HG03457 (cell line): Measurements from ENCODE around the gene SH3GL2.

Experiments used
- ATAC-seq: cut with Tn5 transposase; IDR thresholded peaks from one replicate; pipeline ENCODE4 v1.9.1; 2021; ENCODE audit warnings: moderate number of reproducible peaks; ENCODE audit not compliant: unreplicated experiment

Gene SH3GL2

GRCh38 chr9:17609312-17610005 lies 30.6 kb downstream of the SH3GL2 start:
- ATAC-seq, result no peak

GRCh38 chr9:17611342-17611741 lies 32.5 kb downstream of the SH3GL2 start:
- no peak for ATAC-seq

GRCh38 chr9:17611917-17612316 lies 33.1 kb downstream of the SH3GL2 start:
- no peak for ATAC-seq

- no peak for ATAC-seq
Observed at GRCh38 chr9:17613758-17614157, 34.9 kb downstream of the SH3GL2 start.

GRCh38 chr9:17614250-17614649 lies 35.4 kb downstream of the SH3GL2 start:
- ATAC-seq, result no peak

- ATAC-seq, result no peak
Observed at GRCh38 chr9:17614903-17615302, 36.0 kb downstream of the SH3GL2 start.

- no peak for ATAC-seq
Observed at GRCh38 chr9:17622141-17622540, 43.3 kb downstream of the SH3GL2 start.

- ATAC-seq, result no peak
Observed at GRCh38 chr9:17622749-17623148, 43.9 kb downstream of the SH3GL2 start.

GRCh38 chr9:17623965-17624364 lies 45.1 kb downstream of the SH3GL2 start:
- ATAC-seq, result no peak

GRCh38 chr9:17624571-17624970 lies 45.7 kb downstream of the SH3GL2 start:
- ATAC-seq, result no peak

GRCh38 chr9:17625644-17626388 lies 47.0 kb downstream of the SH3GL2 start:
- no peak for ATAC-seq

- ATAC-seq, result no peak
Observed at GRCh38 chr9:17627641-17628040, 48.8 kb downstream of the SH3GL2 start.

- ATAC-seq, result no peak
Observed at GRCh38 chr9:17628624-17629023, 49.8 kb downstream of the SH3GL2 start.

GRCh38 chr9:17630531-17630949 lies 51.7 kb downstream of the SH3GL2 start:
- no peak for ATAC-seq

GRCh38 chr9:17631396-17631795 lies 52.5 kb downstream of the SH3GL2 start:
- ATAC-seq, result no peak

- no peak for ATAC-seq
Observed at GRCh38 chr9:17632994-17633393, 54.1 kb downstream of the SH3GL2 start.

- no peak for ATAC-seq
Observed at GRCh38 chr9:17635115-17635890, 56.4 kb downstream of the SH3GL2 start.

- no peak for ATAC-seq
Observed at GRCh38 chr9:17636349-17636748, 57.5 kb downstream of the SH3GL2 start.

- no peak for ATAC-seq
Observed at GRCh38 chr9:17636821-17637220, 58.0 kb downstream of the SH3GL2 start.

GRCh38 chr9:17637229-17637628 lies 58.4 kb downstream of the SH3GL2 start:
- ATAC-seq, result no peak

GRCh38 chr9:17648516-17648915 lies 69.7 kb downstream of the SH3GL2 start:
- no peak for ATAC-seq

GRCh38 chr9:17651725-17652124 lies 72.9 kb downstream of the SH3GL2 start:
- ATAC-seq, result no peak
